Measurements from ENCODE around the gene RFC3.

The RFC3 gene

GRCh38 chr13:33869005-33869404 lies 51.1 kb downstream of the RFC3 start:
- TF ChIP-seq CTCF (IDR thresholded peaks at IDR 0.05; ENCODE audit: control extremely low read depth, extremely low read depth, low read depth, missing control alignments): no peak
- CTCF ChIA-PET: interaction anchor here (1.7 kb wide), 1 partner anchor 12 kb away, joined by 6 read pairs; no protein-coding TSS in a partner anchor
- DNase-seq (ENCODE audit: extremely low spot score): no peak

GRCh38 chr13:33870046-33870668 lies 52.2 kb downstream of the RFC3 start:
- no peak for TF ChIP-seq CTCF (IDR thresholded peaks at IDR 0.05; ENCODE audit: control extremely low read depth, extremely low read depth, low read depth, missing control alignments)
- ChIA-PET CTCF (no interaction called here), POLR2A (no interaction called here)
- no peak for DNase-seq (ENCODE audit: extremely low spot score)

More at GRCh38 chr13:33869005-33869404, 51.1 kb downstream of the RFC3 start:
- POLR2A ChIA-PET: no interaction called here

GRCh38 chr13:33871207-33872004 lies 53.5 kb downstream of the RFC3 start:
- ChIA-PET CTCF (no interaction called here), POLR2A (no interaction called here)
- no peak for TF ChIP-seq CTCF (IDR thresholded peaks at IDR 0.05; ENCODE audit: control extremely low read depth, extremely low read depth, low read depth, missing control alignments)
- no peak for DNase-seq (ENCODE audit: extremely low spot score)

GRCh38 chr13:33872005-33872351 lies 54.0 kb downstream of the RFC3 start:
- CTCF ChIA-PET: no interaction called here
- POLR2A ChIA-PET: no interaction called here
- TF ChIP-seq CTCF (IDR thresholded peaks at IDR 0.05; ENCODE audit: control extremely low read depth, extremely low read depth, low read depth, missing control alignments): no peak
- no peak for DNase-seq (ENCODE audit: extremely low spot score)

- CTCF ChIA-PET: interaction anchor here (0.9 to 1.7 kb wide), 3 partner anchors 10 to 24 kb away, joined by 3 to 5 read pairs (median 3); no protein-coding TSS in a partner anchor
- no peak for DNase-seq (ENCODE audit: extremely low spot score)
- no peak for TF ChIP-seq CTCF (IDR thresholded peaks at IDR 0.05; ENCODE audit: control extremely low read depth, extremely low read depth, low read depth, missing control alignments)
- POLR2A ChIA-PET: no interaction called here
Observed at GRCh38 chr13:33873251-33873908, 55.4 kb downstream of the RFC3 start.

- DNase-seq (ENCODE audit: extremely low spot score): no peak
- ChIA-PET POLR2A (no interaction called here), CTCF (interaction anchor here (1.2 to 1.7 kb wide), 2 partner anchors 8 to 25 kb away, joined by 3 to 5 read pairs; no protein-coding TSS in a partner anchor)
- TF ChIP-seq CTCF (IDR thresholded peaks at IDR 0.05; ENCODE audit: control extremely low read depth, extremely low read depth, low read depth, missing control alignments): no peak
Observed at GRCh38 chr13:33874871-33875270, 56.9 kb downstream of the RFC3 start.
